Forelimb muscle (tissue), 1 donor: Measurements from ENCODE around the gene EXOC4. TPM values are rescaled to one million over a fixed set of nuclear protein-coding genes. Genes with fewer than 3 reads are reported as not detected.

Experiments used
- DNase-seq: peaks from one replicate; pipeline ENCODE4 v3.0.0-alpha.2; 2013; ENCODE audit warnings: low read depth
- polyA plus RNA-seq: library from polyadenylated mRNA; unstranded; fragments of 120-200 nt; gene quantifications from one replicate; pipeline ENCODE4 v1.2.1, GENCODE V29; 2013; ENCODE audit not compliant: insufficient read length

The EXOC4 gene
- polyA plus RNA-seq, 1 donor: 55.2 TPM

DNA sequence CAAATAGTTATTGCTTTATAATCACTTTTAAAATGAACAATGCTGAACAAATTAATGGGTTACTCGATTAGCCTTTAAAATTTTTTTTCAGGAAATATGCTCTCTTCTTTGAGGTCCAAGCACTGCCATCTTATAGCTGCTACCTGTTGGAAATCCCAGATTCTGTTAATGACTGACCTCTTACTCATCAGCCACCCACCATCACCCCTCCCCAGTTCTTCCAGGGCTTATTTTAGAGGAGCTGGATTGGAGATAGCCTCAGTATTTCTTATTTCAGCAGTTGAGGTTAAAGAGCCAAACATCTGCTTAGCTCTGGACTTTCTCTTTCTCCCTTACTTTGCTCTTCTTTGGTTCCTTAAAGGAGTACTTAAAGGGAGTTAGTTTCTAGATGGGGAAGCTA, 420.0 kb downstream of the EXOC4 start:
- no peak for DNase-seq

DNA sequence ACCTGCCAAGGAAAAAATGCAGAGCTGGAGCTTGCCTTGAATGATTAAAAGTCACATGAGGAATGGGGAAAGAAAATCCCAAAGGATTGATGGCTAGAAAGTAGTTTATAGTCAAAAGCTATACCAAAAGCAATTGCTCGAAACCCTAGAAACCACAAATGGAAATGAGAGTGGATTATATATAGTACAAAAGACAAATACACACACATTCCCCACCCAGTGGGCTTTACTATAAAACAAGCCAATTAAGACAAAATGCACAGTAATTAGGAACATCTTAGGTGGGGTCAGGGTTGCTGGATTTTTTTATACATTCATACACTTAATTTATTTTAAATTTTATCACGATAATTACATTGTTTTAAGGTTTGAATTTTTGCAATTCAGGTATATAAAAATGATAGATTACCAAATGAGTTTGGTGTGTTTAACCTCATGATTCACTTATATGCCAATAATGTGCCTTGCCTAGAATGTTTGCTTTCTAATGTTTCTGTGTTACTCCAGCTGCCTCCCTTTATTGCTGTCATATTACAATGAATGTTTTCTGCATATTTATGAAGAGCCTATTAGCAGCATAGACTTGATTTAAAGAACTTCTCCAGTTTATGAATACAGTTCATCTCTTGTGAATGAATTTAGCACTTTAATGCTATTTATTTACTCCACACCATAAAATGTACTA, 421.3 kb downstream of the EXOC4 start:
- no peak for DNase-seq

DNA sequence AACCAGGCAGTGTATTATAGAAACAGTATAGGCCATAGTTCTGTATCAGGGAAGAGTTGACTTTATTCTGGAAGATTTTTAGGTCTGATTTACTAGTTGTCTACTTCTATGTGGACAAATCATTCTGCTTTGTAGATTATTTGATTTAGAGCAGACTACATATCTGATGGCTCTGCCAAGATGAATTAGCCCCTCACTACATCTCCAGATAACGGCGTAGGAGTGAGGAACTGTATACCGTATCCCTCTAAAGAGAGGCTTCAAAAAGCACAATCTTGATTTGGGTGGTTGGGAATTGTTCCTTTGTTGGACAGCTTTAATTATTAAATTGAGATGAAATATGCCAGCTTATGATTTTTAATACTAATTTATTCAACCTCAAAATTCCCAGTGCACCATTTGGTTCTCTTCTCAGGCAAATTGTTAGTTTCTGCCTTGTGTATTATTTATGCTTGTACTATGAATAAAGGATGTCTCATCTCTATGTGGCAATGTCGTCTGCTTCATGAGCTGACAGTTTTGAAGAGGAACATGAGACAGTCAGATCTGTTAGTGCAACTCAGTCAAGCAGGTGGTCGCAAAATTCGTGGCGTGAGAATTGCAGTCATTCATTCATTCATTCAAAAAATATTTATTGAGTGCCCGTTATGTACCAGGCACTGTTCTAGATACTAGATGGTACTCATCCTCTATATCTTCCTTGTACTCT, 422.8 kb downstream of the EXOC4 start:
- no peak for DNase-seq

DNA sequence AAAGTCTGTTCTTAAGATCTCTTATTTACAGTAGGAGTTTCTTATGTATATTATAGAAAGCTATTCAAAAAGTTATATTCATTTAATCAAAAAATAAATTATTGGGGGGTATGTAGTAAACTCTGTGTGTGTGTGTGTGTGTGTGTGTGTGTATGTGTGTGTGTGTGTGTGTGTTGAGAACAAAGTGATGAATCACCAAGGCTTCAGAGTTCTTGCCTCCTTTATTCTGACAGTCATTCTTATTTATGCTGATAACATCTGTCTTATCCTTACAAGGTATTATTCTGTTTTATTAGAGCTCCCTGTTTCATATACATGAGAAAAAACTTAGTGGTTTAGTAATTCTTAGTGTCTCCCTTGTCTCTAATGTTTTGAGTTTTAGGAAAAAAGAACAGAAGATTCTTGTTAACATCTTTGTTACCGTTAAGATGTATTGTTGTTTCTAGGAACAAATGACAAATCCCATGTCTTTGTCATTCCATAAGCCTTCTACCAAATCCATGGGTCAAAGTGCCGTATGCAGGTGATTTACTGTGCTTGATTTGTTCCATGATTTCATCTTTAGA, 424.0 kb downstream of the EXOC4 start:
- no peak for DNase-seq

DNA sequence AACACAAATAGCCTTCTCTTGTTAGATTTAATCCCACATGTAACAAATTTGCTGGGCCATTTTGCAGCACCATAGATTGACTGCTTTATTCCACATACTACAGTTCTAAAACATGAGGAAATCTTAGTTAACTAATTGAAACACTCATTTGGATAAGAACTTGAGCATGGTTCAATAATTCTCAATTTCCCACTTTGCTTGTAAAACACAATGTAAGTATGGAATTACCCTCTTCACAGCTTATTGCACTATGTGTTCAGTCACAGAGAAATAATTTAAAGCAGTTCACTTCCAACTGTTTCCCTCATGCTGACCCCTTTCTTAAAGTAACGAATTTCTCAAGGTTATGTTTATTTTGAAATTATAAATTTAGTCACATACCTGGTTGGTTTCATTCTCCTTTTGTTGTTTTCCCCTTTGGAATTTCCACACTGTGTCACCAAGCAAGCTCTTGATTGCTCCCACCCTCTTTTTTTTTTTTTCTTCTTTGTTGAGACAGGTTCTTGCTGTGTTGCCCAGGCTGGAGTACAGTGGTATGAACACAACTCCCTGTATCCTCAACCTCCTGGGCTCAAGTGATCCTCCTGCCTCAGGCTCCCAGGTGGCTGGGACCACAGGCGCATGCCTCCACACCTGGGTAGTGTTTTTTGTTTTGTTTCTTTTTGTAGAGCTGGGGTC, 425.4 kb downstream of the EXOC4 start:
- DNase-seq: no peak

DNA sequence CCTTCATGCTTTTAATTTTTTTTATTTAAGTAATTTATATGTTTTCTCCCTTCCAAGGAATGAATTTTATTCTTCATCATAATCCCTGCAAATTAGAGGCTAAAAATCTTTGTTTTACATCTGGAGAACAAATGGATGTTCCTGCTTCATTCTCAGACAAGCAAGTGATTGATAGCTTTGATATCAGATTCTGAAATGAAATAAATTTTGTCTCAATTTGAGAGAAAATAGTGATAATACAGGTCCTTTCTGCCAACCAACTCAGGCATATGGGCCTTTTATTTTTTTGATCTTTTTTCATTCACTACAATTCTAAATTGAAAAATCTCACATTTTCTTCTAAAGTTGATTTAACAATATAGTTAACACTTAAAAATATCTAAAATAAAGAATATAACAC, 427.1 kb downstream of the EXOC4 start:
- no peak for DNase-seq

DNA sequence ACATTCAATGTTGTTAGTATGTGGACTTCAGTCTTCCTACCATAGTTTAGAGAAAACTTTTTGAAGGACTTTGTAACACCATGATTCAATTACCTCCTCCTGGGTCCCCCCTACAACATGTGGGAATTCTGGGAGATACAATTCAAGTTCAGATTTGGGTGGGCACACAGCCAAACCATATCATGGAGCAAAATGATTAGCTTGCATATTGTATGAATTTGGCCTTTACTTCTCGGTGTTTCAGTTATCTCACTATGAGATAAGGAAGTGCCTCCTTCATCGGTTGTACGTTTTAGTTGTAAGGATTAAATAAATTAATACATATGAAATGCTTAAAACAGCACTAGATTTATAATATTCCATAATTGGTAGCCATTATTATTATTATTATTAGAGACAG, 428.7 kb downstream of the EXOC4 start:
- no peak for DNase-seq

DNA sequence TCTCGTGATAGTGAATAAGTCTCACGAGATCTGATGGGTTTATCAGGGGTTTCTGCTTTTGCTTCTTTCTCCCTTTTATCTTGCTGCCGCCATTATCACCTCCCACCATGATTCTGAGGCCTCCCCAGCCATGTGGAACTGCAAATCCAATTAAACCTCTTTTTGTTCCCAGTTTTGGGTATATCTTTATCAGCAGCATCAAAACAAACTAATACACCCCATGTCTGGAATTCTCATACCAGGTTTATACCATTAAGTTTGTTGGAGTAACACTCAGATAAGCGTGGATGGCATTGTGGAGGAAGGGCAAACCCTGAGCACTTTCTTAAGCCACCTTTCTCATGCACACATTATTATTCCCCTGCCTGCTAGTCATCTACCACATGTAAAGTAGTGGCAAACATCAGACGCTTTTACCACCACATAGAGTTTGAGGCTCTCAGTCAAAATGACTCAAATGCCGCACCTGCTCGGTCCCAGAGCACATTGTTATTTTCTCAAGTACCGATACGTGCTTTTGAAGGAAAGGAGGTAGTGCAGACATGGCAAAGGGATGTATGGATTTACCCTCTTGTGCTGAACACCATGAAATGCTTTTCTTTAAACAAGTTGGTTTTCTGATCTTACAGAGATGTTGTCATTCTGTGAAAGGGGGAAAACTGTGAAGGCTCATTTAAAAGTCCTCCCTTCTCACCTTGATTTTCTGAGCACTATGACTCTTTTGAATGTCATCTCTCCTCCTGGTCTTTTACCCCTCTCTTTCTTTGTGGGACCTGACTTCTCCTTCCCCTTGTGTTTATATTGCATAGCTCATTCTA, 429.7 kb downstream of the EXOC4 start:
- no peak for DNase-seq

DNA sequence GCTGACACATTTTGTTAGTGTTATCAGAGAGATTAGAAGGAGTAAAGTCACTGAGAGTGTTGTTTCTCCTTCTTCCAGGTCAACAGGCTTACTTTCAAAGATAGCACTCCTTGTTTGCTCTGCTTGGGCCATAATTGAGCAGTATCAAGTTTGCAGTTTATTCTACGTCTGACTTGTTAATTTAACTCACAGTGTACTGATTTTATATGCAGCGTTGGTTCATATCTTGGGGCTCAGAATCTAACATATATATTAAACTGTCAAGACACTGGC, 430.2 kb downstream of the EXOC4 start:
- DNase-seq: no peak

DNA sequence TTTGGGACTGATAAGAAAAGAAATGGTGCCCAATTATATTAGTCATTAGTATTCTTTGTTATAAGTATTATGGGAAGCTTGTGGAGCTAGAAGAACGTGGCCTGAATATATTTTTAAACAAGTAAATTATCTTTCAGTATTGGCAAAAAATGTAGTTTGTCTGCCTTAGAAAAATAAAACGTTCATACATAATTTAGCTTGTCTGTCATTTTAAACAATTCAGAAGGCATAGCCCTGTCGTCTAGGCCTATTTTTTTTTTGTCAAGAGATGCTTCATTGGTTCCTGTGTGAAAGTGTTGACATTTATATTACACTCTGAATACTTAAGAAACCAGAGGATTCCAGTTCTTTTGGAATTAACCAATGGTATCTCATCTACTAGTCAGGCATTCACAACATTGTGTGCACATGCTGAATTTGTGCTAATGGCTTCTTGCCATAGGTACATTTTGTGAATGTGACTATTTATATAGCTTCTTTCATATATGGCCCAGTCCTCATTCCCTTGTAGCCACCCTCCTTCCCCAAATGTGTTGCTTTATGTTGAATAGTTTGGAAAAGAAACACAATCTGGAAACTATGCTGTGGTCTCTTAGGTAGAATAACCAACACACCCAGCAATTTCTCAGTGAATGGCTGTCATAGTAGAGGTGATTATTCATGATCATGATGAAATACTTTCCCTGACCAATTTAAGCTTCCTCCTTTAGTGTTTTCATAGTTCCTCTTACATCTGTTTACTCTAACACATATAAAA, 435.8 kb downstream of the EXOC4 start:
- DNase-seq: no peak

DNA sequence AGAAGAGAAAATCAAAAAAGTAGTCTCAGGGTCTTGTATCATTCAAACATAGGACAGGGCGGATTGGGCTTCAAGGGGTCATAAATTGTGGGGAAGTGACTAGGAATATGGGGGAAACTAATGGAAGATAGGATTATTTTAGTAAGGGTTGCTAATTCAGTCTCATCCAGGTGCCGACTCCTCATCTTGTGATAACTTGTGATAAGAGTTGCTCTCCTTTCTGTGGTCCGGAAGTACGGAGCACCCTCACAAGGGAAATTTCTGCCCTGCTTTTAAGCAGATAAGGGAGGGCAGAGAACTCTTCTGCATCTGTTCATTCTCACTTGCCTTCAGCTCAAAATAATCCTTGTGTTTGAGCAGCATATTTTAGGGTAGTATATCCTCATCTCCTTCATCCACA, 437.9 kb downstream of the EXOC4 start:
- DNase-seq: no peak

DNA sequence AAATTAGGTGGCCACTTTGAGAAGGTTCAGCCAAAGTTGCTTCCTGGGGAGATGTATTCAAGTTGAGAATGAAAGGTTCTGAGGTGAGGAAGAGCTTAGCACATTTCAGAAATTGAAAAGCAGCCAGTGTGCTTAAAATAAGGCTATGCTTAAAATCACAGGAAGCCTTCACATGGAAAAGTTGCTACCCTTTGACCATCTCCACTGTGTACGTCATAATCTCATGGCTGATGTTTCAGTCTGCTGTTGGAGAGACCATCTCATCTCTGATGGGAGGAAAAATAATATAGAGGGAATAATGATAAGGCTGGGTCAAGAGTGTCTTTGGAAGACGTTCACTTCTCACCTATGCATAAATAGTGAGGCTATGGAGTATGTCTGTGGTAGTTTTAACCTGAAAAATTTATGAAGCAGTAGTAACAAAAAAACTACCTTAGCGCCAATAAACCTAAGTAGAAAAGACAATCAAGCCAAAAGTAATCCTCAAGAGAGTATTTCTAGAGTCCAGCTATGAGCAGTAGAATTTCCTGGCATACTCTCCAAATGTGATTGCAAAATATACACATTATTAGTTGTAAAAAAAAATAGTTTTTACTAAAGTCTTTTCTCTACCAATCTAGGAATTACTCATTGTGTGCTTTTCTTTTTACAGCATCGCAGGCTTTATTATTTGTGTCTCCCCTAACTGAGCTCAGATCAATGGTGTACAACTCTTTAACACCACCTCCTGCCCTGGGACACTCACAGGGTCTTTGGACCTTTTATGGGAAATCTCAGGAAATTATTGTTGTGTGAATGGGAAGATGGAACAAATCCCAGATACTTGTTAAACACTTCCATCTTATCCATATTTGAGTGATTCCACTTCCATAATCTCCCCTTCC, 439.1 kb downstream of the EXOC4 start:
- no peak for DNase-seq

DNA sequence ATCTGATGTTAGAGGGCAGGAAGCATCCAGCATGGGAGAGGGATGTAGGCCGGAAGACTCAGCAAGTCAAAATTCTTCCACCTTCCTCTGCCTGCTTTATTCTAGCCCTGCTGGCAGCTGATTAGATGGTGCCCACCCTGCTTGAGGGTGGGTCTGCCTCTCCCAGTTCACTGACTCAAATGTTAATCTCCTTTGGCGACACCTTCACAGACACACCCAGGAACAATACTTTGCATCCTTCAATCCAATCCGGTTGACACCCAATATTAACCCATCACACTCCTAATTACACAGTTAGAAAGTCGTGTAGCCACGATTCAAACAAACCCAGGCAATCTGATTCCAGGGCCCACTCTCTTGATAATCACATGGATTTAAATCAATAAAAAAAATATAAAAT, 440.4 kb downstream of the EXOC4 start:
- no peak for DNase-seq

DNA sequence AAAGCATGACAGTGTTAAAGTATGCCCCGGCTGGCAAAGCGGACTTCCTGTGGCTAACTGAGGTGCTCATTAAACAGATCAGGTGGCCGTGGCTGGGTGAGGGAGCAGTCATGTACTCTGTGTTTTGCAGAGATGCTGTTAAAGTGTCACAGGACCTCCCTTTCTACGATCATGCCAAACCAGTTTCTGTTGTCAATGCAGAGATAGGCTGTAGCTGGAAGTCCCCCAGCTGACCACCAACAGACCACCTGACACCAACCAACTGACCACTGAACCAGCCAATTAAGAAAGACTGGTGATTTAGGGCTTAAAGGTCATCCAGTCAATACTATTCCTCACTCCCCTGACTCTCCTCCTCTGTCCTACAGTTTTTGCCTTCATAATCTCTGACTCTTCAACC, 443.2 kb downstream of the EXOC4 start:
- no peak for DNase-seq

DNA sequence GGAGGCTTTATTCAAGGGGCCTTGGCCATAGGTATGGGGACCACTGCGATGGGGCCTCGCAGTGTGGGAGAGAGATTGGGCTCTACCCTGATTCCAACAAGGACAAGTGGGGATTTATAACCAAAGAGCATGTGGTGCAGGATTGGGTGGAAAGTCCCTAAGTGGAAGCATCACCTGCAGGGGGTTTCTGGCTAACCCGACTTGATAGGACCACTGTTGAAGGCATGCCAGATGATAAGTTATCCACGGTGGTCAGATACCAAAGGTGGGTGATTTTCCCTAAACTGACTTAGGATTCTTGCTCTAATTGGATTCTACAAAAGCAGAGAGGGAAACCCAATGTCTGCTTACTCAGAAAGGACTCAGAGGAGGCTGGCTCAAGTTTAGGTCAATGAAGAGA, 444.7 kb downstream of the EXOC4 start:
- DNase-seq: no peak

DNA sequence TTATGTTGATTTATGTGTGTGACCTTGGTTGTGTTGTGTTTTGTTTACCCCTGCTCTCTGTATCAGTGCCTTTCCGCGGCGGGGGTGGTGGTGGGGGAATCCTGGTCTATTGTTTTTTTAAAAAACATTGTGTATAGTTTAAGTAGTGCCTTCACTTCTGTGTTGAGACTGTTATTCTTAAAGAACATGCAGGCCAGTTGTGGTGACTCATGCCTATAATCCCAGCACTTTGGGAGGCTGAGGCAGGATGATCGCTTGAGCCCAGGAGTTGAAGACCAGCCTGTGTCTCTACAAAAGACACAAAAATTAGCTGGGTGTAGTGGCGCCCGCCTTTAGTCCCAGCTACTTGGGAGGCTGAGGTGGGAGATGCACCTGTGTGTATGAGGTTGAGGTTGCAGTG, 445.2 kb downstream of the EXOC4 start:
- no peak for DNase-seq

DNA sequence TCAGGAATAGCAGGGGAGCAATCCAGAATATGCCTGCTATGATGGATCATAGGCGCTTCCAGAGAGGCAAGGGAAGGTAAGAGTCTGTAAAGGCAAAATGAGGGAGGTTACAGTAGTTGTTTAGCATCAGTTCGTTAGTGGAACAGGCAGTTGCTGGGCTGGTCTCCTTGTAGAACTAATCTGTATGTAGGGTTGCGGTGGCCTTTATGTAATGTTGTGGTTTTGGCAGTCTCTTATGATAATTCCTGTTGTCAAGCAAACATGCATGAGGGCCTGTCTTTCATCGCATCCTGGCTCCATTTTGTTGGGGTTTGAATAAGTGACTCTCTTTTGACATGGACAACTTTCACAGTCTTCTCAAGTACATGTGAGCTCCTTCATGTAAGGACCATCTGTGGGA, 446.5 kb downstream of the EXOC4 start:
- DNase-seq: no peak

DNA sequence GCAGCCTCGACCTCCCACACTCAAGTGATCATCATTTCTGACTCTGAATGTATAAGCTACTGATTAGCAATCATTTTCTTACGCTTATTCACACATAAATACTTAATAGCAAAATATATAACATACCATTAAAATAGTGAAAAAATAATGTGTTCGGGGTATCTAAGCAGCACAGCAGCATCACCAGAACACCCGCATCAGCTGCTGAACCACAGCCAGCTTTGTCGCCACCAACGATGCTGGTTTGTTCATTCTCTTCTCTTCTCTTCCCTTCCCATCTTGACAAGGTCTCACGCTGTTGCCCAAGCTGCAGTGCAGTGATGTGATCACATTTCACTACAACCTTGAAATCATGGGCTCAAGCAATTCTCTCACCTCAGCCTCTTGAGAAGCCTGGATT, 449.2 kb downstream of the EXOC4 start:
- no peak for DNase-seq

DNA sequence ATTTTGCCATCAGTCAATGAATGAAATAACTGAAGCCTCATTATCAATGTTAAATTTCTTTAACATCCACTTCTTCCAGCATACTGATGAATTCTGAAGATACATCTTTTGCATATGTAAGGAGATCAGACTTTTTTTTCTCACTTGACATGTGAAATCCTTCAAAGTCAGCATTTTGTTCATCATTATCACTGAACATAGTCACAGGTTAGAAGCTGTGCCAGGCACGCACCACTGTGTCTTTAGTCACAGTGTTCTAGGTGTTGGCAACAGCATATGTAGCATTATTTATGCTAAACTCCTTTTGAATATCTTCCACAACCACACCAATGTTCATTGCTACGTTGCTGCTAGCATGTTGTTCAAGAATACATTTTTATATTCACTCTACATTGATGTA, 450.1 kb downstream of the EXOC4 start:
- DNase-seq: no peak

DNA sequence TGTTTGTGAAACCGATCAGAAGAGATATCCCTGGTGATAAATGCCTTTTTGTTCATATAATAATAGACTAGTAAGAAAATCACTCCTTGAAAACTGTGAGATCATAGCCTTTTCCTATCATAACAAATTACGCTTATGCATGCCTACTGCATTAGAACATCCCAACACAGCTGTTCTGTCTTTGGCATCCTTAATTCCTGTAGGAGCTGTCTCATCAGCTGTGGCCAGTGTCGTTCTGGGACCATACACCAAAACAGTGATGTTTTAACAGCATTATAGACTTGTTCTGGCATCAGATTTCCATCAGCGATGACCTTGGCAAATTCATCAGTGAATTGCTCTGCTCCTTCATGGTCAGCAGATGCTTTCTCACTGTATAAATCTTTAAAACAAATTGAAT, 450.7 kb downstream of the EXOC4 start:
- DNase-seq: peak; percentile 76
